IPS-NIHi7 (cell line): ENCODE data around the gene KCTD6.

Experiments
- DNase-seq: peaks from one replicate; pipeline ENCODE4 v3.0.0; 2012; ENCODE audit warnings: mixed read lengths; ENCODE audit errors: extremely low spot score

Gene KCTD6

DNA sequence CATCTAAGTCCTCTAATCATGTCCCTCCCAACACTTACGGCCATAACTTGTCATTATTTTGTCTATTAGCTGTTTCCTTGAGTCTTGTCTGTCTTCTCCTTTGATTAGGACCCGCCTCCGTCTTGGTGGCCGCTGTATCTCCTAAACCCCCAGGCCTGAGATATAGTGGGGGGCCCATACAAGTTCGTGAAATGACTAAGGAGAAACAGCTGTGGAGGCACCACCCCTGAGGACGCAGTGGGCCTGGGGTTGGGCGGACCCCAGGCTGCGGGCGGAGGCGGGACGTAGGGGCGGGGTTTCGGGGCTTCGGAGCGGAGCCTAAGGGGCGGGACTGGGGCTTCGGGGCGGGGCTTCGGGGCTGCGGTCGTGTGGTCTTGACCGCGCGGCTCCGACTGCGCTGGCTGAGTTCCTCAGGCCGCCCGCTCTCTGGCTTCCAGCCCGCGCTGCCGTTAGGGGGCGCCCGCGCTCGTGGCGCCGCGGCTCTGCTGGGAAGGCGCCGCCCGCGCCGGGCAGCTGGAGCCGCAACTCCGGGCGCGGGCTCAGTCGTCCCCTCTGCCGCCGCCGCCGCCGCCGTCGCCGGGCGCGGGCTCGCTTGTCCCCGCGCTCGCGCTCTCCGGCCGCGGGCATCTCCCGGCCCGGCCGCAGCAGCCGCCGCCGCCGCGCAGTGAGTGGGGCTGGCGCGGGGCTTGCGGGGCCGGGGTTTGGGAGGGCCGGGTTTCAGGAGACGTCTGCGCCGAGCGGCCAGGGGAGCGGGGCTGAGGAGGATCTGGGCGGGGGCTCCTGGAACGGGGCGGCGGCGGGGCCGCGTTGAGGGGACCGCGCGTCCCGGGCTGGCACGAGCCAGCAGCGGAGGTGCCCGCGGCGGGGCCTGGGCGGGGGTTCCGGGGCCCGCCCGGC lies at the start of gene KCTD6:
Gene KCTD6, plus strand, starts transcription at position 591 of the 897 bp plus-strand sequence. CDS start 6,660 bp downstream, outside the sequence.
- DNase-seq, result peak; percentile 98

DNA sequence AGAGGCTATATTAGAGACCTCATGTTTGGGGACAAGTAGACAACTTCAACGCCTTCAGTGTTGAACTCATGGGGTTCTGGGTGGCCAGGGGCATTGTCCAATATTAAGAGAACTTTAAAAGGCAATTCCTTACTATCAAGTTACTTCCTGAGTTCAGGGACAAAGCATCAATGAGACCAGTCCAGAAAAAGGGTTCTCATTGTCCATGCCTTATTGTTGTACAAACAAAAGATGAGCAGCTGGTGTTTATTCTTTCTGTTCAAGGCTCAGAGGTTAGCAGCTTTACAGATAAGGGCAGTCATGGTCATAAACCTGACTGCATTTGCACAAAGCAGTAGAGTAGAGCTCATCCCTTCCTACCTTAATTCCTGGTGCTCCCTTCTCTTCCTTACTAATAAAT lies 39.7 kb upstream of the KCTD6 start:
- no peak for DNase-seq

DNA sequence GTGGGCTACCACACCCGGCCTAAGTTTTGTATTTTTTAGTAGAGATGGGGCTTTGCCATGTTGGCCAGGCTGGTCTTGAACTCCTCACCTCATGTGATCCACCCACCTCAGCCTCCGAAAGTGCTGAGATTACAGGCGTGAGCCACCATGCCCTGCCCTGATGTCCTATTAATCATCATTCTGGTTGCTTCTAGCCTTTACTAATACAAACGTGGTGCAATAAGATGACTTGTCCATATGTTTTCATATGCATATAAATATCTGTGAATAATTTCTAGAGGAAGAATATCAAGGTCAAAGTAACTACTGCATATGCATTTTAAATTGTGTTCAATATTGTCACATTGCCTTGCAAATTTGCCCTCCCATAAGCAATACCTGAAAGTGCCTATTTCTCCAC lies 32.7 kb upstream of the KCTD6 start:
- no peak for DNase-seq

DNA sequence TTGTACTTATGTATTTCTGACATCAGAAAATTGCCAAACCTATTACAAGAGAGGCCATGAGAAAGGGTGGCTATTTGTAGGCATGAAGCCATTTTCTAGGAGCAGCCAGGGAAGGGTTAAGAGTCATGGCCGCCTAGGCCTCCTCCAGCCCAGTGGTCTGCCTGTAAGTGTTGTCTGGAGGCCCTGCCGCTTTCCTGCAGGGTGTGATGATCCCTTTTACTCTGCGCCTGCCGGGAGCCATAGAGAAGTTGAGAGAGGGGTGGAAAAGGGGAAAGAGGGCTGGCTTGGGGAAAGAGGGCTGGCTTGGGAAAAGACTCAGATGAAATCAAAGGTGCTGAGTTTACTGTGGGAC lies 29.1 kb upstream of the KCTD6 start:
- DNase-seq, result peak; percentile 61

DNA sequence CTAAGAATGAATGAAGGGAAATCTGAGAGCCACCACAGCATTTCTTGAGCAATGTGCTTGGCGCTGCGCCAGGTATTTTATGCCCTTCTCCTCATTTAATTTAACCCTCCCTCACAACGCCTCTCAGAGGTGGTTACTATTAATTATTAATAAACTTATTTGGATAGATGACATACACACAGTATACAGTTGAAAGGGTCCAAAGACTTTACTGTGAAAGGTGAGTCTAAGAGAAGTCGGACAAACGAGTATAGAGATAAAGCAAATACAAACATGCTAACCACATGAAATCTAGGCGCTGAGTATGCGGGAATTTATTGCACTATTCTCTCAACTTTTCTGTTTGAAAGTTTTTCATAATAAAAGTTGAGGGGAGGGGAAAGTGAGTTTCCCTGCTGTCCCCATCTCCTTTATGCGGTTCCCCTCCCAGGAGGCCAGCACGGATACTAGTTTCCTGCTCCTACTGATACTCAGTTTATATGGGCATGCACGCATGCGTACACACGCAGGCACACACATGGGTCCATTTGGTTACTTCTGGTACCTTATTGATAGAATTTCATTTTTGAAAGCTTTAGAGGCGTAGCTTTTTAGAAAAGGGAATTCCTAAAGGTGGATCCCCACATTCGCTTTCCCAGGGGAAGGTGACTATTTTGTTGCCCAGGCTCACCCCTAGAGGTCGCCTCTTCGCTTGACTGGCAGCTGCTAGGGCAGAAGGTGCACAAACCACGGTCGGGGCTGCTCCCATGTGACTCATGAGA lies 28.5 kb upstream of the KCTD6 start:
- peak; percentile 87 for DNase-seq

DNA sequence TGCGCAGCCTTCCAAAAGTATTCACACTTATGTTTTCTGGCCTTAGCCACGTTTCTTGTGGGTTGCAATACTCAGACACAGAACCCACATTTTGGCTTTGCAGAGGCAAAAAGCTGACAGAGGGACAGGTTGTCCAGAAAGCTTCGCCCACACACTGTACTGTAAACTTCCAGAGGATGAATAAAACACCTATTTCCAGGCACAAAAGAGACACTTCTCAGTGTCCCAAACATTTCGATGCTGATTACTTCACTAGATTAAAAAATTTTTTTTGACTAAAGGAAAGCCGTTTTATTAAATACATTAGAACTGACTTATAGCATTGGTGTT lies 28.0 kb upstream of the KCTD6 start:
- DNase-seq, result no peak

DNA sequence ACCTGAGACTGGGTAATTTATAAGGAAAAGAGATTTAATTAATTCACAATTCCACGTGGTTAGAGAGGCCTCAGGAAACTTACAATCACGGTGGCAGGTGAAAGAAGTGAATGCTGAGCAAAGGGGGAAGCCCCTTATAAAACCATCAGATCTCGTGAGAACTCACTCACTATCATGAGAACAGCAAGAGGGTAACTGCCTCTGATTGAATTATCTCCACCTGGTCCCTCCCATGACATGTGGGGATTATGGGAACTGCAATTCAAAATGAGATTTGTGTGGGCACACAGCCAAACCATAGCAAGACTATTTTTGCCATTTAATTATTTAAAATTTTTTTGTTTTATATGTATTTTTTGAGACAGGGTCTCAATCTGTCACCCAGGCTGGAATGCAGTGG lies 27.0 kb upstream of the KCTD6 start:
- DNase-seq, result no peak

DNA sequence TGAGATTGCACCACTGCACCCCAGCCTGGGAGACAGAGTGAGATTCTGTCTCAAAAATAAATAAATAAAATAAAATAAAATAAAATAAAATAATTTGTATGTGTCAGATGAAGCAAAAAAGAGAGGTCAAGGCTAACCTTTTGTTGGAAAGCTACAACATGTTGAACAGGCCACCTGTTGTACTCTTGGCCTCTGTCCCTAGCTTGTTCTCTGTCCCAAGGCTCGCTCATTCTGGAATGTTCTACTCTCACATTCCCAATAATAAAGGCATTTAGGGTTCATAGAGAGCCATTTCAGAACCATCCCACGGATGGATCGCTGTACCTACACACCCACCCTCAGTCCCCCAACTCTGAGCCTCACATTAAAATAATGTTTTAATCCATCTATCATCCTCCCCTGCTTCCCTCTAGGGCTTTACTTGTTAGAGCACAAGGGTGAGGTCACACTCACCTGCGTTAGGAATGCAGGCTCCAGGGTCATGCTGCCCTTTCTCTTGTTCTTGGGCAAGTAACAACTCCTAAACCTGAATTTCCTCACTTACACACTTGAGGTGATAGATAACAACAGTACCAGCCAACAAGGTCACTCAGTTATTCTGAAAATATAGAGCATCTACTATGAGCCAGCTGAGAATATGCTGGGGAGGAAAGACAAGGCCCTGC lies 24.9 kb upstream of the KCTD6 start:
- DNase-seq, result no peak

DNA sequence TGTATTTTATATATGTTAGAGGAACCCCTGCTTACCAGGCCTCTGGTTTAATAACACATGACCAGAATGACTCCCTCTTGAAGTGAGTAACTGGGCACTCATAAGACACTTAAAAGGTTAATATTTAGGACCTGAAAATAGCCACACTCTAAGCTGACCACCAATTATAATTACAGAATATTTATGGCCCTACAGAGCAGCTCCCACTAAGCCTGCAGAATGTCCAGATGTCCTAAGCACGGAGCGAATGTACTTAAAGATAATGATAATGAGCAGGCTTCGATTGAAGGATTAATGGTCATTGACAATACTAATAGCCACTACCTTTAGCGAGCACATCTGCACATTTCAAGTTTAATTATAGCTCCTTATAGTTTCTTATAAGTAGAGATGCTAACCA lies 22.8 kb upstream of the KCTD6 start:
- DNase-seq, result no peak

DNA sequence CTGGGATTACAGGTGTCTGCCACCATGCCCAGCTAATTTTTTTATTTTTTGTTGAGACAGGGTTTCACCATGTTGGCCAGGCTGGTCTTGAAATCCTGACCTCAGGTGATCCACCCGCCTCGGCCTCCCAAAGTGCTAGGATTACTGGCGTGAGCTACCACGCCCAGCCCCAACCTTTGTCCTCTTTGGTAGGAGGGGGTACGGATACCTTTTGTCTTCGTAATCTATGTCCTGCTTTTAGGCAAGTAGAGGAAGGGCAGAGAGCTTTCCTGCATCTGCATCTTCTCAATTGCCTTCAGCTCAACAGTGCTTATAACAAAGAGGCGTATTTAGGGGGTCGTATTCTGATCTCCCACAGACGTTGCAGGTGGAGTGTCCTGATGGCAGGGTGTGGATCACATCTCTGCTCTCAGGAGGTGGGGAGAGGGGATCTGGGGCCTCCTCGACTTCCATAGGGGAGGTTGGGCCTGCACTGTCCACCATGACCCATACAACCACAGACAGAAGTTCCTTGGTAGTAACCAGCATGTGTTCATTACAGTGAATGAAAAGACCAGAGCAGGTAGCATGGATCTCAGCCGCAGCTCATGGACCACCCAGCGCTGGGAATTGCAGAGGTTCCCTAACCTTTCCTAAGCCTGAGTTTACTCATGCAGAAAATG lies 21.4 kb upstream of the KCTD6 start:
- DNase-seq, result no peak

DNA sequence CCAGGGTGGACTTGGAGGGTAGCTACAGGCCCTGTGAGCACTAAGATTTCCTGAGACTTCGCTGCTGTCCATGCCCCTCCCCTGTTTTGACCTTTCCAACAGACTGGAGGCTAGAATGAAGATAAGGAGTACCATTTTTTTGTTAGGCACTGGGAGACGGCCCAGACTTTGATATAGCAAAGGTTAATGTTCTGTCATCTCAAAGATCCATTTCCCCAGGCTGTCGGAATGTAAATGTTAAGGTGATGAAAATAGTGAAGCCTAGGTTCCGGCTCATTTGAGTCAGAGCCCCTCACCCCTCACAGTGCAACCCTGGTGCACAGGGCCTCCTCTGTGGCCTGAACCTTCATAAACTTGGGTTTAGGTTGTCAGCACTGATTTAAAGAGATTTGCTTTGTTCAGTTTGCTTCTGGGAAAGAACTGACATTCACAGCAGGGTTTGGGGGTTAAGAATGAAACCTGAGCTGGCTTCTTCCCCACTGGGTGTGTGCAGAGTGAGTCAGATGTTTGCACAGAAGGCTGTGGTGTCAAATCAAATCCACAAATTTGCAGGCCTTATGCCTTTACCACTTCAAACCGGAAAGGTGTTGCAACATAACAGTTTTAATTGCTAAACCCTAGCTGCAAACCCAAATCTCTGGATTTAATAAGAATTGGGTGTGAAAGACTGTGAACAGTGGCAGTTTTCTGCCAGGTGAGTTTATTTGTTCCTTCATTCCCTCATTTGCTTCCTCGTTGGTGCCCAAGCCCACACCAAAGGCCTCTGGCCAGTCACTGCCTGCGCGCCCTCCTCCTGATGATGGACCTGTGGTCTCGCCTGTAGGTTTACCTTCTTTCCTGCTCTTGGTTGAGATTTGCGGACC lies 20.6 kb upstream of the KCTD6 start:
- DNase-seq, result peak; percentile 48

DNA sequence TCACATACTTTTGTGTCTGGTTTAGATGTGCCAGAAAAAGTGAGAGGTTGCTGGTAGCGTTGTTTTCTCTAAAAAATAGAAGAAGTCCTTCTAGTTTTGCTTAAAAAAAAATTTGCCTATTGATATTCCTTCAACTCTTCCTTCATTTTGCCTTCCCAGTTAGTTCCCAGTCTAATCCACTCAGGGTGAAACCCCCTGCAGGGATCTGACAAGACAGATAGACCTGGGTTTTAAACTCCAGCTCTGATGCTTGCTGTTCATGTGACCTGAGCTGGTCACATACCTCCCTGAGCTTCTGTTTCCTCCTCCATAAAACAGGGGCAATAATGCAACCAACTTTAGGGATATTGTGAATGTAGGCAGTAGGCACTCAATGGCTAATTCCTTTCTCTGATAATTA lies 18.6 kb upstream of the KCTD6 start:
- DNase-seq, result no peak

DNA sequence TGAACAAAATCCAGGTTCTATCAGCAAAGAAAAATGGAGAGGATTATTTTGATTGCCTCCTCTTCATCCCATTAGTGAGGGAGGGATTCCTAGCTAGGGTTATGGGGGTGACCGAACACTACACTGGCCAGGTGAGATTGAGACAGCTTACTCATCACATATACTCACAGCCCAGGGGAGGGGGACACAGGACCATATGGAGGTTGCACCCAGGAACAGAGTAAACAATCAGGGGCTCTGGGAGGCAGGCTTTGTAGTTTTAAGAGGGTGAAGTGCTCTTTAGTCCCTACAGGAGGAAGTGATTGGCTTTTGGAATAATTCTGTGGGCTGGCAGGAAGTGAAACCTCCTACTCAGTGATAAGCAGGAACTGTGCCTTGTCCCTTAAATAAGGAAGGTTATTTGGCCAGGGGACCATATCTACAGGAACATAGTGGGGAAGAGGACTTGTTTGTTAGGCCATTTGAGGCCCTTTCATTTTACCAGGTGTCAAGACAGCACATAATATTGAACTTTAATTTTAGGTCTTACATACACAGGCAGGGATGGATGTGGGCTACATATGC lies 17.5 kb upstream of the KCTD6 start:
- DNase-seq, result no peak

DNA sequence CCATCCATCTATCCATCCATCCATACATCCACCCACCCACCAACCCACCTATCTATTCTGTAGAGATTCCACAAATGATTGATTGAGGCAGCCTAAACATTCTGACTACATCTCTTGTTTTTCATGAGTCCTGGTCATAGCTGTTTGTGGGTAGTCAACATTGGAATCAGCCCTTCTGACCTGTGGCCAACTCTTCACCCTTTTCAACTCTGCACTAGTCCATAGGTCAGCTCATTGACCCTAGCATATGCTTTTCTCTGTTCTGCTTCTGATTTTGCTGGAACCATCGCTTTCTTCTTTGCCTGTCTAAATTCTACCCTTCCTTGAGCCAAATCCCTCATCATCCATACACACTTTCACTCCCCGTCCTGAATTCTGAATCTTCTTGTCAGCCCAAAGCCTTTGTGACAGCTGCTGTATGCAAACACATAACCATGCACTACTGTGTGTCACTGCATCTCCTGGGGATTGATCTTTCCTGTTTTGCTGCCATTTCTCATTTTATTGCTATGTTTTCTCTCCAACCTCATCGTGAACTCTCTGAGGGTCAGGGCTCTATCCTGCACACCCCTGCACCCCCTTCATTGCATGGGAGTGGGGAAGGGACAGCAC lies 16.8 kb upstream of the KCTD6 start:
- no peak for DNase-seq

DNA sequence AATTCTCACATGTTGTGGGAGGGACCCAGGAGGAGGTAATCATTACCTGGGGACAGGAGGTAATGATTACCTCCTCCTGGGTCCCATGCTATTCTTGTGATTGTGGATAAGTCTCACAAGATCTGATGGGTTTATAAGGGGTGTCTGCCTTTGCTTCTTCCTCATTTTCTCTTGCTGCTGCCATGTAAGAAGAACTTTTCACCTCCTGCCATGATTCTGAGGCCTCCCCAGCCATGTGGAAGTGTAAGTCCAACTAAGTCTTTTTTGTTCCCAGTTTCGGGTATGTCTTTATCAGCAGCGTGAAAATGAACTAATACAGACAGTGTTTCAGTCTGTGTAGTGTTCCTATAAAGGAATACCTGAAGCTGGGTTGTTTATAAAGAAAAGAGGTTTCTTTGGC lies 13.1 kb upstream of the KCTD6 start:
- DNase-seq, result no peak

DNA sequence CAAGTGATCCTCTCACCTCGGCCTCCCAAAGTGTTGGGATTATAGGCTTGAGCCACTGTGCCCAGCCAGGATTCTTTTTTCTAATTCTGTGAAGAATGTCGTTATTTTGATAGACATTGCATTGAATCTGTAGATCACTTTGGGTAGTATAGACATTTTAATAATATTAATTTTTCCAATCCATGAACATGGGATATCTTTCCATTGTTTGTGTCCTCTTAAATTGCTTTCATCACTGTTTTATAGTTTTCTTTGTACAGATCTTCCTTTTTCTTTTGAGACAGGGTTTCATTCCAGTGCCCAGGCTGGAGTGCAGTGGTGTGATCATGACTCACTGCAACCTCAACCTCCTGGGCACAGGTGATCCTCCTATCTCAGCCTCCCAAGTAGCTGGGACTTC lies 11.6 kb upstream of the KCTD6 start:
- no peak for DNase-seq

DNA sequence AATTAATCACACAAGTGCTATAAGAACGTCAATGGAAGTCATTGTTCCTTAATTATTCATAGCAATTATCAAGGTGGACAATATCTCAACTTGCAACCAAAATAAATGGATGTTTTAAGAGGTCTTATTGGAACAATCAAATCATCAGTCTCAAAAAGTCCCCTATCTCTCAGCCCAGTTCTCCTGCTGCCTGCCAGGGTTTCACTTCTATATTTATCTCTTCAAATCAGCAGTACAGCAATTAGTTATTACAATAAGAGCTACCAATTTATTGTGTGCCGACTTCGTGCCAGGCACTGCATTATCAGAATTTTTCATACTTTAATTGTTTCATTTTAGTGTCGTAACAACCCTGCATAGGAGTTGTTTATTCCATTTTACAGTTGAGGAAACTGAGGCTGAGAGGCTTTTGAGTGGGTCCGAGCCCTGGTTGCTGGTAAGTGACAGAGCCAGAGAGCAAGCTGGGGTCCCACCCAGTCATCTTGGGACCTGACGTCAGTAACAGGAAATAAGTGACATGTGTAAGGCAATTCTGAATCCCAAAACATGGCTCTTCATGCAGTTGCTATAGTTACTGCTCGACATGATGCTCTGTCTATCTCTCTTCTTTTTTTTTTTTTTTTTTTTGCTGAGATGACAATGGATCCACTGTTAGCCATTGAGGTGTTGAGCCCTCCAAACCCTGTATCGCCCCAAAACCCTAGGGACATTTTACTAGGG lies 8.8 kb upstream of the KCTD6 start:
- no peak for DNase-seq

DNA sequence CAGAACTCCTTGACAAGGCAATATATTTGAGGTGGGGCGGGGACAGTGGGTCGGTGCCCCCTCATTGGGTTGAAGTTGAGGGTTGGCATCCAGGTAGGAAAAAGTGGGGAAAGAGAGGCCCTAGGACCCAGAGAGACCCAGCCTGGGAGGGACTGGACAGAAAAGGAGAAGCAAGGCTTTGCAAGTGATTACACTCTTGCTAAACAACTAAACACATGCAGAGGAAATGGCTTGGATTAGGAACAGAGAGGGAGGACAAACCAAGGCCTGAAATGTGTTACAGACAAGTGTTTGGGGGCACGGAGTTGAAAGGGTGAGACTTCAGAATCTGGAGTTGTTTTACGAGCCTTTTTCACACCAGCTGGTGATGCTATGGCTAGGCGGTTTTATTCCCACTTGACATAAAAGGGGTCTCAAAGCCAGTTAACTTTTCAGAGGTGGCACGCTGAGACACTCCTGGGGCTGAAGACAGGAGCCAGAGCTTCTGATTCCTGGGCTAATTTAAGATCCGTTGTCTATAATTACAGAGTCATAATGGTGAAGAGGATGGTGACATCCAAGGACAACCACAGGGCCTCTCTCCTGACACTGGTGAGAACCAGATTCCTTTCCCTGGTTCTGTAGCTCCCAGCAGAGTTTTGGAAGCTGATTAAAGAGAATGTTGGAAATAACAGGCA lies 7.7 kb upstream of the KCTD6 start:
- DNase-seq, result no peak

DNA sequence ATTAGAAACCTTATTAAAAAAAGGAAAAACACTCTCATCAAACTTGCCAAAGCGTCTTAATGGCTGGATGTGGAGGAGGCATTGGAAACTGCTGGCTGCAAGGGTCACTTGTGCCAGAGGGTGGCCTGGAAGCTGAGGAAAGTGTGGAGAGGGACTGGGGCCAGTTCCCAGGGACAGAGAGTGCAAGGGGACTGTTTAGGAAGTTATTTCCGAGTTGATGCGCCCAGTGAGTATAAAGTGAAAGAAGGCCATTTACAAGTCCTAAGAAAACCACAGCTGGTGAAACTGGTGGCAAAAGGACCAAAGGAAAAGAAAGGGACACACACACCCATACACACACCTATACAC lies 7.2 kb upstream of the KCTD6 start:
- no peak for DNase-seq
